MM.1S (cell line): ENCODE results near the gene MRPL1.

Experiments
- DNase-seq: peaks from one replicate; pipeline ENCODE4 v3.0.0-alpha.2; 2015
- H2AFZ ChIP-seq: fragments of 300-600 bp; sonication (generic); 2 replicates; pipeline ENCODE4 v1.6.0; 2016; ENCODE audit warnings: antibody characterized with exemption, low read length
- H3F3A ChIP-seq: fragments of 300-600 bp; sonication (generic); 2 replicates; pipeline ENCODE4 v1.6.1; 2016; ENCODE audit warnings: mild to moderate bottlenecking, antibody characterized with exemption, low read length, moderate library complexity, mixed read lengths; ENCODE audit not compliant: insufficient read depth
- H3K27ac ChIP-seq: fragments of 300-600 bp; sonication (generic); 2 replicates; pipeline ENCODE4 v1.5.1; 2016; ENCODE audit warnings: mild to moderate bottlenecking, low read length
- H3K27me3 ChIP-seq: fragments of 300-600 bp; sonication (generic); replicated peaks from 2 replicates; pipeline ENCODE4 v1.6.0; 2016; ENCODE audit warnings: low read length; ENCODE audit not compliant: insufficient read depth
- H3K36me3 ChIP-seq: fragments of 300-600 bp; sonication (generic); replicated peaks from 2 replicates; pipeline ENCODE4 v1.6.1; 2016; ENCODE audit warnings: mild to moderate bottlenecking, low read length, mixed read lengths; ENCODE audit not compliant: insufficient read depth
- H3K4me1 ChIP-seq: fragments of 300-600 bp; sonication (generic); 2 replicates; pipeline ENCODE4 v1.6.1; 2016; ENCODE audit warnings: low read length, mixed read lengths
- H3K4me2 ChIP-seq: fragments of 300-600 bp; sonication (generic); 2 replicates; pipeline ENCODE4 v1.6.0; 2016; ENCODE audit warnings: low read depth, low read length
- H3K4me3 ChIP-seq: fragments of 300-600 bp; sonication (generic); 2 replicates; pipeline ENCODE4 v1.5.1; 2016; ENCODE audit warnings: low read length, mixed read lengths
- H3K79me2 ChIP-seq: fragments of 300-600 bp; sonication (generic); 2 replicates; pipeline ENCODE4 v1.6.1; 2016; ENCODE audit warnings: mixed run types, low read length, mixed read lengths
- H3K9ac ChIP-seq: fragments of 300-600 bp; sonication (generic); 2 replicates; pipeline ENCODE4 v1.6.1; 2016; ENCODE audit warnings: low read length, mixed read lengths
- H3K9me2 ChIP-seq: fragments of 300-600 bp; sonication (generic); replicated peaks from 2 replicates; pipeline ENCODE4 v1.6.1; 2016; ENCODE audit warnings: mild to moderate bottlenecking, low read length, mixed read lengths; ENCODE audit not compliant: insufficient read depth
- H3K9me3 ChIP-seq: fragments of 300-600 bp; sonication (generic); replicated peaks from 2 replicates; pipeline ENCODE4 v1.6.1; 2016; ENCODE audit warnings: mild to moderate bottlenecking, low read length, mixed read lengths; ENCODE audit not compliant: insufficient read depth
- H4K20me1 ChIP-seq: fragments of 300-600 bp; sonication (generic); 2 replicates; pipeline ENCODE4 v1.6.1; 2016; ENCODE audit warnings: mild to moderate bottlenecking, low read length, moderate library complexity, mixed read lengths; ENCODE audit not compliant: insufficient read depth
- EZH2 ChIP-seq: fragments of 300-600 bp; sonication (generic); optimal IDR thresholded peaks from 2 replicates; pipeline ENCODE3; 2017; ENCODE audit warnings: low read depth, mild to moderate bottlenecking, antibody characterized with exemption, low read length, mixed read lengths
- EZH2phosphoT487 ChIP-seq: fragments of 300-600 bp; sonication (generic); IDR thresholded peaks from 2 replicates; pipeline ENCODE4 v1.6.1; 2018; ENCODE audit warnings: antibody characterized with exemption, low read length
- TF ChIP-seq, protein P1 (sequence below): fragments of 300-600 bp; sonication (generic); IDR thresholded peaks from 2 replicates; pipeline ENCODE4 v1.5.1; 2016; ENCODE audit warnings: antibody characterized with exemption, low read length, mixed read lengths

MRPL1 gene

GRCh38 chr4:77819404-77819842 is 43.2 kb upstream of the MRPL1 start:
- H3K79me2 ChIP-seq, result peaks cover 68% of the 10 kb centered on the region
- peak overlapping the region; percentile 16; the same call in 1 of the 2 replicates for H3K4me2 ChIP-seq
- peaks cover 67% of the 10 kb centered on the region for H3F3A ChIP-seq
- H2AFZ ChIP-seq, result 0 out of 2 replicates have a peak overlapping the region, but pooled peaks have one; percentile 43
- peak overlapping the region; percentile 93 for H3K4me3 ChIP-seq
- H3K4me1 ChIP-seq, result peaks cover 19% of the 10 kb centered on the region
- H3K36me3 ChIP-seq, result no peaks in the 10 kb centered on the region
- peak; percentile 53 for DNase-seq
- no peaks in the 10 kb centered on the region for H4K20me1 ChIP-seq
- peak overlapping the region; percentile 96 for H3K9ac ChIP-seq
- H3K27ac ChIP-seq, result peak overlapping the region; percentile 95
- no peaks in the 10 kb centered on the region for H3K9me2 ChIP-seq
- TF ChIP-seq EZH2phosphoT487 (no peak), EZH2 (no peak)
- TF ChIP-seq, protein P1, sequence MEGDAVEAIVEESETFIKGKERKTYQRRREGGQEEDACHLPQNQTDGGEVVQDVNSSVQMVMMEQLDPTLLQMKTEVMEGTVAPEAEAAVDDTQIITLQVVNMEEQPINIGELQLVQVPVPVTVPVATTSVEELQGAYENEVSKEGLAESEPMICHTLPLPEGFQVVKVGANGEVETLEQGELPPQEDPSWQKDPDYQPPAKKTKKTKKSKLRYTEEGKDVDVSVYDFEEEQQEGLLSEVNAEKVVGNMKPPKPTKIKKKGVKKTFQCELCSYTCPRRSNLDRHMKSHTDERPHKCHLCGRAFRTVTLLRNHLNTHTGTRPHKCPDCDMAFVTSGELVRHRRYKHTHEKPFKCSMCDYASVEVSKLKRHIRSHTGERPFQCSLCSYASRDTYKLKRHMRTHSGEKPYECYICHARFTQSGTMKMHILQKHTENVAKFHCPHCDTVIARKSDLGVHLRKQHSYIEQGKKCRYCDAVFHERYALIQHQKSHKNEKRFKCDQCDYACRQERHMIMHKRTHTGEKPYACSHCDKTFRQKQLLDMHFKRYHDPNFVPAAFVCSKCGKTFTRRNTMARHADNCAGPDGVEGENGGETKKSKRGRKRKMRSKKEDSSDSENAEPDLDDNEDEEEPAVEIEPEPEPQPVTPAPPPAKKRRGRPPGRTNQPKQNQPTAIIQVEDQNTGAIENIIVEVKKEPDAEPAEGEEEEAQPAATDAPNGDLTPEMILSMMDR, result no peak
- no peaks in the 10 kb centered on the region for H3K9me3 ChIP-seq
- no peaks in the 10 kb centered on the region for H3K27me3 ChIP-seq

GRCh38 chr4:77819843-77820648 is 42.6 kb upstream of the MRPL1 start:
- Histone ChIP-seq H3K9me3 (no peaks in the 10 kb centered on the region), H3K4me1 (peaks cover 13% of the 10 kb centered on the region), H3K36me3 (no peaks in the 10 kb centered on the region), H2AFZ (peak overlapping the region; percentile 78), H3F3A (peaks cover 62% of the 10 kb centered on the region), H3K9me2 (no peaks in the 10 kb centered on the region), H3K4me3 (peak overlapping the region; percentile 74), H3K27me3 (no peaks in the 10 kb centered on the region), H3K79me2 (peaks cover 62% of the 10 kb centered on the region), H4K20me1 (no peaks in the 10 kb centered on the region), H3K4me2 (peak overlapping the region; percentile 99), H3K9ac (peak overlapping the region; percentile 88), H3K27ac (peak overlapping the region; percentile 95)
- no peak for TF ChIP-seq EZH2
- TF ChIP-seq, protein P1, result 0 out of 2 replicates have a peak, but pooled peaks have one; percentile 6
- no peak for TF ChIP-seq EZH2phosphoT487
- DNase-seq, result peak; percentile 96

DNA sequence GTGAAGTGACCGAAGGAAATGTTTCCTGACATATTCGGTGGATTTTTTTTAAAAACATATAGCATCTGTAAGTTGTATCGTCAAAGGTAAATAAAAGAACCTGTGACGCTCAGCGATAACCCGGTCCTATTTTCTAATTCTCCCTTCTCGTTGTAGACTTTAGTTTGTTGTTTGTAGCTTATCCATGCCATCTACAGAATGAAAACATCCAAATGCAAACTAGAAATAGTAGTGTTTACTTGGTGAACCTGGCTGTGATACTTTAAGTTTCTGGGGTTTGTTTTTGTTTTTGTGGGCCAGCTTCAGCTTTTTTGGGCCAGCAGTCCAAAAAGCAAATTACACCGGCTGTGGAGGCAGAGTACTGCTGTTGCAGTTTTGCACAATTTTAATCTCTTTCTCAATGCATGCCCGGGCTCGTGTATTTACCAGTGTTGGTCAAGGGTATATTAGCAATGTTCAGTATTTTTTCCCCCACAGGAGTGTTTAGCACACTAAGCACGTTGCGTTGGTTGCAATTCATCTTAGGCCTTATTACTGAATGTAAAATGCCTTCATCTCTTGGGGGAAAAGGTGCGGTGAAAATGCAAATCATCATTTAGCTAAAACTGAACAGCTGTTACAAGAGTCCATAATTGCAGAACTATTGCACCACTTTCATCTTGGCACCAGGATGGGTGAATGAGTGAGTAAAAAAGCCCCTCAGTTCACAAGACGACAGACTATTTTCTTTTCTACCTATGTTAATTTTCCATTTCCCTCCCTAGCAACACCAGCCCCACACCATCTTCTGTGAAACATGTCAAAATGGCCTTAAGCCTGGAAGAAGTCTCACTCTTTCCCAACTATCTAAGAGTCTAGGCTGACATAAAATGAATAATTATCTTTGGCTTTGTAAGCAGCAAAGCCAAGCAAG is 41.7 kb upstream of the MRPL1 start:
- TF ChIP-seq EZH2phosphoT487 (no peak), EZH2 (no peak)
- TF ChIP-seq, protein P1, result no peak
- H4K20me1 ChIP-seq, result no peaks in the 10 kb centered on the region
- H3K4me2 ChIP-seq, result peak overlapping the region; percentile 99
- no peaks in the 10 kb centered on the region for H3K9me3 ChIP-seq
- no peaks in the 10 kb centered on the region for H3K27me3 ChIP-seq
- H3K9ac ChIP-seq, result peak overlapping the region; percentile 88
- peak overlapping the region; percentile 74 for H3K4me3 ChIP-seq
- peak overlapping the region; percentile 78 for H2AFZ ChIP-seq
- H3F3A ChIP-seq, result peaks cover 53% of the 10 kb centered on the region
- H3K79me2 ChIP-seq, result peaks cover 53% of the 10 kb centered on the region
- H3K36me3 ChIP-seq, result no peaks in the 10 kb centered on the region
- peak overlapping the region; percentile 95 for H3K27ac ChIP-seq
- no peaks in the 10 kb centered on the region for H3K9me2 ChIP-seq
- peak; percentile 29 for DNase-seq
- peaks cover 8% of the 10 kb centered on the region for H3K4me1 ChIP-seq
